ENCODE measurements around the gene GRN. TPM values are rescaled to one million over a fixed set of nuclear protein-coding genes. Genes with fewer than 3 reads are reported as not detected.

Gene GRN
- total and polyA plus RNA-seq, 7 donors: 30.8 to 61.0 (median 44.4) TPM

DNA sequence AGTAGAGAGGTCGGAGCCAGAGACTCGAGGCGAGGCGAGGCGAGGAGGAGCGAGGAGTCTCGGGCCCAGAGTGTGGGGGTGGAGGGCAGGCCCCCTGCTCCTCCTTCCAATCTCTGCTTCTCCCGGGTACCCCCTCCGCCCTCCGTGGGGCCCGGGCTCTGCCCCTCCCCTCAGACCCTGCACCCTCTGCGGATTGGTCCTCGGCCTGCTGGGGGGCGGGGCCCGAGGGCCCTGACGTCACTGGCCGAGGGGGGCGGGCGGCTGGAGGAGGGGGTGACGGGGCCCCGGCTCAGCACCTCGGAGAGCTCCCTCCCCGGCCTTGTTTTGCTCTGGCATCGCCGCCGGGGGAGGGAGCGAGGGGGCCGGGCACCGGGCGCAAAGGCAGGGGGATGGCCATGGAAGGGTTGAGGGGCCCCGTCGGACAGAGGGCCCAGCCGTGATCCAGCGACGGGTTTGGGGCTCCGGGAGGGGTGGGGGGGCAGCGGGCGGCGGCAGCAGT, 36.7 kb upstream of the GRN start, which contains the start of gene RUNDC3A:
RUNDC3A (plus strand) TSS at position 282 of the 499 bp plus-strand sequence. CDS start 232 bp downstream, outside the sequence.
- DNase-seq (peak; percentile 86 to 91), ATAC-seq (peak; percentile 91 to 99 (median 97))
- H3K27ac ChIP-seq: no peak within 1 kb of the TSS

DNA sequence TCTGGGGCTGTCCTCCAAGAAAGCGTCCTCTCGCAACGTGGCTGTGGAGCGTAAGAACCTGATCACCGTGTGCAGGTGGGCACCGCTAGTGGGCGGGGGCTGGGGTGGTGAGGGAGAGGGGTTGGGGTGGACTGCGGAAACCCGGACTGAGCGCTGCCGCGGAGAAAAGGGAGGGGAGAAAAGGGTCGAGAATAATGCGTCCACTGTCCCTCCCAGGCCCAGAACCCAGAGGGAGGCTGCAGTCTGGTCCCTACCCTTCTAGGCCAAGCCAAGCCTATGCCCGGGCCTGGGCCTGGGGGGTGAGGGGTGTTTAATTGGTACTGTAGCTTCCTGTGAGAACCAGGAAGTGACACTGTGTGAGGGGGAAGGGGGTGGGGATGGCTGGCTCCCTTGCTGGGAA, 36.2 kb upstream of the GRN start:
- TF ChIP-seq, protein P1, sequence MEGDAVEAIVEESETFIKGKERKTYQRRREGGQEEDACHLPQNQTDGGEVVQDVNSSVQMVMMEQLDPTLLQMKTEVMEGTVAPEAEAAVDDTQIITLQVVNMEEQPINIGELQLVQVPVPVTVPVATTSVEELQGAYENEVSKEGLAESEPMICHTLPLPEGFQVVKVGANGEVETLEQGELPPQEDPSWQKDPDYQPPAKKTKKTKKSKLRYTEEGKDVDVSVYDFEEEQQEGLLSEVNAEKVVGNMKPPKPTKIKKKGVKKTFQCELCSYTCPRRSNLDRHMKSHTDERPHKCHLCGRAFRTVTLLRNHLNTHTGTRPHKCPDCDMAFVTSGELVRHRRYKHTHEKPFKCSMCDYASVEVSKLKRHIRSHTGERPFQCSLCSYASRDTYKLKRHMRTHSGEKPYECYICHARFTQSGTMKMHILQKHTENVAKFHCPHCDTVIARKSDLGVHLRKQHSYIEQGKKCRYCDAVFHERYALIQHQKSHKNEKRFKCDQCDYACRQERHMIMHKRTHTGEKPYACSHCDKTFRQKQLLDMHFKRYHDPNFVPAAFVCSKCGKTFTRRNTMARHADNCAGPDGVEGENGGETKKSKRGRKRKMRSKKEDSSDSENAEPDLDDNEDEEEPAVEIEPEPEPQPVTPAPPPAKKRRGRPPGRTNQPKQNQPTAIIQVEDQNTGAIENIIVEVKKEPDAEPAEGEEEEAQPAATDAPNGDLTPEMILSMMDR (IDR thresholded peaks at IDR 0.05): no peak
- intact Hi-C loops (cut with DNase I): no loop called here
- no peaks in the 10 kb centered on the region for H3K9me3 ChIP-seq
- no peaks in the 10 kb centered on the region for H3K36me3 ChIP-seq (ENCODE audit: insufficient read depth in 1 of 2, low read depth in 1 of 2)
- peak in 2 of 4 donors; percentile 17 to 18 for ATAC-seq
- 0 to 7% (median 2%) methylated on average over 14 to 15 of the region's 15 CpGs for WGBS, 3 donors
- H3K4me1 ChIP-seq: peaks cover 3% of the 10 kb centered on the region
- no peak for DNase-seq
- peaks cover 0 to 42% (median 3%) of the 10 kb centered on the region in 3 donors for H3K27me3 ChIP-seq (ENCODE audit: insufficient read depth in 3 of 3, low read length in 2 of 3)
- peak overlapping the region; percentile 66 for H3K4me3 ChIP-seq
- no peak overlapping the region for H3K27ac ChIP-seq

More for the DNA sequence above, 36.7 kb upstream of the GRN start, which contains the start of gene RUNDC3A:
- intact Hi-C loops (cut with DNase I): no loop called here
- peaks cover 3% of the 10 kb centered on the region for H3K4me1 ChIP-seq
- peak within 1 kb of the TSS; percentile 66 for H3K4me3 ChIP-seq
- H3K9me3 ChIP-seq: no peaks in the 10 kb centered on the region
- H3K27me3 ChIP-seq (ENCODE audit: insufficient read depth in 3 of 3, low read length in 2 of 3): peaks cover 0 to 43% (median 1%) of the 10 kb centered on the region in 3 donors
- WGBS, 3 donors: 0 to 1% (median 1%) methylated on average over 23 to 39 of the region's 39 CpGs
- TF ChIP-seq, protein P1 (IDR thresholded peaks at IDR 0.05): no peak
- H3K36me3 ChIP-seq (ENCODE audit: insufficient read depth in 1 of 2, low read depth in 1 of 2): no peaks in the 10 kb centered on the region

DNA sequence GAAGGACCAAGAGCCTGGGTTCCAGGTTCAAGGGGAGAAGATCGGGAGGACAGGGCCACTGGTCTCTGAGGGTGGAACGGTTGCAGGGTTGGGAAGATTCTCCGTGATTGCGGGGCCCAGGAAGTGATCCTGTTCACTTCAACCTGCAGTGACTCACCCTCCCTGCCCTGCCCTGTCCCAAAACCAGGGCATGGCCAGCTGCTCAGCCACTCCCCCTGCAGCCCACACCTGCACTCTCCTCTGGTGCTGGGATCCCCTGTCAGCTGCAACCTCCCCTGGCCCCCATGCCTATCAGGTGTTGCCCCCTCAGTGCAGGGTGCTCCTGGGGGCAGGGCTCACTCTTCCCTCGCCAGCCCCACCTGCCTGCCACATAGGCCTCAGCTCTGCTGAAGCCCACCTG, 35.6 kb upstream of the GRN start:
- 52 to 78% (median 57%) methylated on average over 1 to 5 of the region's 5 CpGs for WGBS, 3 donors
- peaks cover 0 to 42% (median 8%) of the 10 kb centered on the region in 3 donors for H3K27me3 ChIP-seq (ENCODE audit: insufficient read depth in 3 of 3, low read length in 2 of 3)
- no peak overlapping the region for H3K27ac ChIP-seq
- DNase-seq (no peak), ATAC-seq (no peak)
- no peaks in the 10 kb centered on the region for H3K36me3 ChIP-seq (ENCODE audit: insufficient read depth in 1 of 2, low read depth in 1 of 2)
- H3K4me1 ChIP-seq: peaks cover 3% of the 10 kb centered on the region
- intact Hi-C loops (cut with DNase I): no loop called here
- H3K4me3 ChIP-seq: no peak overlapping the region
- TF ChIP-seq, protein P1 (IDR thresholded peaks at IDR 0.05): no peak
- H3K9me3 ChIP-seq: no peaks in the 10 kb centered on the region

DNA sequence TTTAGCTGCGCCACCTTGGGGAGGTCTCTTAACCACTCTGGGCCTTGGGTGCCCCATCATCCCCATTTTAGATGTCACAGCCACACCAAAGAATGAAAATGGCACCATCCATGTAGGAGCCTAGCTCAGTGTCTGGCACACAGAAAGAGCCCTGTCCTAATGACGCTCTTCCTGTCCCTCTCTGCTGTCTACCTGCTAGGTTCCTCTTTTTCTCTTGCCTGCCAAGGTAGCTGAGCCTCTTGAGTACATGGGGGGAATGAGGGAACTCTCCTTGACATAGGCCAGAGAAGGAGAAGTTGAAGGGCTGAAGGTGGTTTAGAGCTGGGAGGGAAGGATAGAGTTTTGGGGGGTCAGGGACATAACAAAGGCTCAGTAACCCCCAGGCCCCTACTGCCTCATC, 34.9 kb upstream of the GRN start:
- H3K27me3 ChIP-seq (ENCODE audit: insufficient read depth in 3 of 3, low read length in 2 of 3): peaks cover 0 to 48% (median 14%) of the 10 kb centered on the region in 3 donors
- H3K4me1 ChIP-seq: peaks cover 3% of the 10 kb centered on the region
- 90 to 97% (median 95%) methylated on average over 2 of the region's 2 CpGs for WGBS, 3 donors
- H3K36me3 ChIP-seq (ENCODE audit: insufficient read depth in 1 of 2, low read depth in 1 of 2): no peaks in the 10 kb centered on the region
- H3K27ac ChIP-seq: no peak overlapping the region
- no peak for ATAC-seq
- H3K4me3 ChIP-seq: no peak overlapping the region
- TF ChIP-seq, protein P1 (IDR thresholded peaks at IDR 0.05): no peak
- no peaks in the 10 kb centered on the region for H3K9me3 ChIP-seq
- DNase-seq: no peak
- intact Hi-C loops (cut with DNase I): no loop called here

All from psoas muscle (tissue), 8 donors.